Left ventricle myocardium inferior (tissue), 1 donor: ENCODE data around the gene GRK6. TPM values are rescaled to one million over a fixed set of nuclear protein-coding genes. Genes with fewer than 3 reads are reported as not detected.

Experiments used
- DNase-seq: peaks from one replicate; pipeline ENCODE4 v3.0.0-alpha.2; 2020
- H3K27ac ChIP-seq: fragments of 200-600 bp; replicated peaks from 2 replicates; pipeline ENCODE4 v1.8.0; 2021
- H3K27me3 ChIP-seq: fragments of 200-600 bp; 2 replicates; pipeline ENCODE4 v1.8.0; 2021; ENCODE audit warnings: low read depth
- H3K36me3 ChIP-seq: fragments of 200-600 bp; 2 replicates; pipeline ENCODE4 v1.8.0; 2021
- H3K4me1 ChIP-seq: fragments of 200-600 bp; 2 replicates; pipeline ENCODE4 v1.8.0; 2021
- H3K4me3 ChIP-seq: fragments of 200-600 bp; 2 replicates; pipeline ENCODE4 v1.8.0; 2021; ENCODE audit warnings: mild to moderate bottlenecking, moderate library complexity
- H3K9me3 ChIP-seq: fragments of 200-600 bp; replicated peaks from 2 replicates; pipeline ENCODE4 v1.8.0; 2021
- CTCF ChIP-seq: fragments of 200-600 bp; IDR thresholded peaks from 2 replicates; pipeline ENCODE4 v1.8.0; 2021; ENCODE audit warnings: antibody characterized with exemption, mild to moderate bottlenecking, borderline replicate concordance
- intact Hi-C: fragments of 100-400 bp; cut with micrococcal nuclease; formaldehyde crosslinking; loops from one replicate; pipeline ENCODE4 v1.11.0; 2022
- total RNA-seq: library from RNA; stranded (reverse); fragmentation: NEBNext Ultra II Directional; extraction: Animal tissue kit (Norgen Biotek cat#: 25700); gene quantifications from one replicate; pipeline ENCODE4 v1.2.1, GENCODE V29; 2021
- donor health status: DM: no; HTN: yes; CAD: no; lungs with severe emphysema.

The GRK6 gene
- total RNA-seq, 1 donor from 2014 or later = 15.6 TPM

DNA sequence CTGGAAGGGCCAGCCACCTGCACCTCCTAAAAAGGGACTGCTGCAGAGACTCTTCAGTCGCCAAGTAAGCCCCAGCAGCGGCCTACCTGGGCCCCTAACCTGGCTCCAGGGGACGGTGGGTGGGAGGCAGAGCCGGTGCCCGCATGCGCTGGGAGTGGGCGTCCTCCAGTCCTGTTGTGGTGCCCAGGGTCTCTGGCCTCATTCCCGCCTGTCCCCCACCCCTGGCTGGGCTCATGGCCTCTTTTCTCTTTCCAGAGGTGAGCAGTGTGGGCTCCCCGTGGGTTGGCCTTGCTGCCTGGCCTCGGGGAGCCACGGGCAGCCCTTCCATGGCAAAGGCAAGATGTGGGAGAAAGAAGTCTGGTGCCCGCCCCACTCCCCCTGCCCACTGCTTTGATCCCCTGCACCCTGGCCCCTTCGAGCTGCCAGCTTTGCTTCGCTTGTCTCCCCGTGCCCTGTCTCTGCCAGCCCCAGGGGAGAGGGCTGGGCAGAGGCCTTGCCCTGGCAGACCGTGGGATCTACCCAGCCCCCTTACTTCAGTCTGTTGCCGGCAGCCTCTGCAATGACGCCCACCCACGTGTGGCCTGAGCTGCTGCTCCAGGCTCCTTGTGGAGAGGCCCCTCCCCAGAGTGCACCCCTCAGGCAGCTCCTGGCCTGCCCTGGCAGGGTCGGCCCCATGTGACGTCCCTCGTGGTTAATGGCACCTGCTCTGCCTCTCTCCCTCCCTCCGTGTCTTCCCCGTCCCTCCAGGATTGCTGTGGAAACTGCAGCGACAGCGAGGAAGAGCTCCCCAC is 14.7 kb downstream of the GRK6 start:
- Histone ChIP-seq H3K9me3 (no peaks in the 10 kb centered on the region), H3K4me3 (no peak overlapping the region), H3K27me3 (peaks cover 3% of the 10 kb centered on the region), H3K4me1 (peaks cover 6% of the 10 kb centered on the region), H3K27ac (no peak overlapping the region), H3K36me3 (peaks cover 44% of the 10 kb centered on the region)
- intact Hi-C loops = no loop called here
- DNase-seq = no peak
- no peak for TF ChIP-seq CTCF

- Histone ChIP-seq H3K27me3 (peaks cover 12% of the 10 kb centered on the region), H3K9me3 (no peaks in the 10 kb centered on the region), H3K4me1 (peaks cover 15% of the 10 kb centered on the region), H3K36me3 (peaks cover 35% of the 10 kb centered on the region), H3K4me3 (no peak overlapping the region), H3K27ac (no peak overlapping the region)
- intact Hi-C loops = no loop called here
- TF ChIP-seq CTCF = no peak
- DNase-seq = no peak
These were observed 15.8 kb downstream of the GRK6 start for GRCh38 chr5:177442066-177442826.

DNA sequence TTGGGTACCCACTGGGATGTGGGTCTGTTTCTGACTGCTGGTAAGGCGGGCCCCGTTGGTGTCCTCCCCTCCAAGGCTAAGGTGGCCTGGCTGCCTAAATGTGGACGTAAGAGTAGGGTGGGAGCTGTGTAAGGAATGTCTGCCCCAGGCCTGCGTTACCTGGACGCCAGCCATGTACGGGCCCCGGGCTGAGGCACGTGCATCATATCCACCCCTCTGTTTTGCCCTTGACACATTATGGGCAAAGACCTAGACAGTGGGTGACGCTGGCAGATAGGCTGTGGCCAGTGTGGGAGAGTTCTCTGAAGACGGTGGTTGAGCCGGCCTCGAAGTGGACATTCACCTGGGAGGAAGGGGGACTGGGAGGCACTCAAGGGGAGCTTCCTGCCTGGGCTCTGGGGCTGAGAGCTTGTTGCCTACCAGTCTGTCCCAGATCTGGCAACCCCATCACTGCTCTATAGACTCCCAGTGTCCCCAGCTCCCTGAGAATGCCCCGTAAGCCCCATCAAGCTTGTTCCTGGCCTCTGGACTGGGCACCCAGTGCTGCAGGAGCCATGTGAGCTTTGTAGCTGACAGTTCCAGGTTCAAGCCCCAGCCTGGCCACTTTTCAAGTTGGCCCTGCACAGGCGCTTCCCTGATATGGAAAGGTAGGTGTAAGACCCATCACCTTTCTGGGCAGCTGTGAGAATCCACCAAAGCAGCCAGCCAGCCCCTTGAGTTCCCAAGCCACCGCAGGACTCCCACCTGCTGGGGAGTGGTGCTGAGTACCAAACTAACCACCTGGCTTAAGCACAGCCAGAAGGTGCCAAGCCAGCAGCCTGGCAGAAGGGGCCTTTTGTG is 16.9 kb downstream of the GRK6 start:
- H3K4me1 ChIP-seq = peaks cover 25% of the 10 kb centered on the region
- peaks cover 22% of the 10 kb centered on the region for H3K27me3 ChIP-seq
- intact Hi-C loops = no loop called here
- H3K36me3 ChIP-seq = peaks cover 24% of the 10 kb centered on the region
- no peaks in the 10 kb centered on the region for H3K9me3 ChIP-seq
- H3K27ac ChIP-seq = no peak overlapping the region
- DNase-seq = no peak
- no peak for TF ChIP-seq CTCF
- H3K4me3 ChIP-seq = no peak overlapping the region

GRCh38 chr5:177444106-177445051 is 17.9 kb downstream of the GRK6 start:
- no peak for TF ChIP-seq CTCF
- H3K36me3 ChIP-seq = peaks cover 22% of the 10 kb centered on the region
- DNase-seq = no peak
- H3K27ac ChIP-seq = no peak overlapping the region
- peaks cover 32% of the 10 kb centered on the region for H3K27me3 ChIP-seq
- no peaks in the 10 kb centered on the region for H3K9me3 ChIP-seq
- peaks cover 25% of the 10 kb centered on the region for H3K4me1 ChIP-seq
- H3K4me3 ChIP-seq = no peak overlapping the region
- intact Hi-C loops = no loop called here
